NOMO-1 treated with DMSO at 0.1 percent for 48 hours (cell line): ENCODE measurements around the gene SPSB1.

Source experiments
- DNase-seq: peaks from one replicate; lab custom pipeline; 2025; ENCODE audit not compliant: unreplicated experiment; lab: John Stamatoyannopoulos, UW

Gene SPSB1

GRCh38 chr1:9292361-9293240, at the start of gene SPSB1:
TSS of gene SPSB1 (plus strand) at chr1:9292894. CDS start at chr1:9355892, 62,998 bp downstream.
- DNase-seq: peak; percentile 62

GRCh38 chr1:9243066-9243739, 49.5 kb upstream of the SPSB1 start:
- DNase-seq: no peak

- peak; percentile 47 for DNase-seq
Measured at GRCh38 chr1:9244501-9245229, 48.0 kb upstream of the SPSB1 start.

GRCh38 chr1:9245230-9245619, 47.5 kb upstream of the SPSB1 start:
- DNase-seq: no peak

- no peak for DNase-seq
Measured at GRCh38 chr1:9245661-9246060, 47.0 kb upstream of the SPSB1 start.

GRCh38 chr1:9246215-9246614, 46.5 kb upstream of the SPSB1 start:
- DNase-seq: no peak

GRCh38 chr1:9246841-9247785, 45.6 kb upstream of the SPSB1 start:
- DNase-seq: no peak

- DNase-seq: no peak
Measured at GRCh38 chr1:9247894-9248293, 44.8 kb upstream of the SPSB1 start.

- no peak for DNase-seq
Measured at GRCh38 chr1:9248341-9249262, 44.1 kb upstream of the SPSB1 start.

GRCh38 chr1:9249263-9249533, 43.5 kb upstream of the SPSB1 start:
- DNase-seq: no peak

- DNase-seq: peak; percentile 13
Measured at GRCh38 chr1:9249534-9250410, 42.9 kb upstream of the SPSB1 start.

GRCh38 chr1:9250411-9251381, 42.0 kb upstream of the SPSB1 start:
- DNase-seq: no peak

GRCh38 chr1:9251501-9251900, 41.2 kb upstream of the SPSB1 start:
- no peak for DNase-seq

- no peak for DNase-seq
Measured at GRCh38 chr1:9253004-9253403, 39.7 kb upstream of the SPSB1 start.

GRCh38 chr1:9253453-9254105, 39.1 kb upstream of the SPSB1 start:
- no peak for DNase-seq

GRCh38 chr1:9256332-9256731, 36.4 kb upstream of the SPSB1 start:
- DNase-seq: no peak

GRCh38 chr1:9257851-9258250, 34.8 kb upstream of the SPSB1 start:
- no peak for DNase-seq
